Nephron (organoid): ENCODE measurements around the gene STARD3.

ENCODE experiments used
- H3K27ac Mint-ChIP-seq, 3 experiments: 2 replicates each; pipeline ENCODE4 v1.8.0; 2020; ENCODE audit warnings: mixed read lengths in 3 of 3, mild to moderate bottlenecking in 2 of 3, moderate library complexity in 1 of 3
- H3K27me3 Mint-ChIP-seq: 2 replicates; pipeline ENCODE4 v1.8.0; 2021; ENCODE audit warnings: low read depth, mild to moderate bottlenecking, moderate library complexity, mixed read lengths
- H3K36me3 Mint-ChIP-seq: 2 replicates; pipeline ENCODE4 v1.8.0; 2020; ENCODE audit warnings: low read depth, mixed read lengths
- H3K4me1 Mint-ChIP-seq: 2 replicates; pipeline ENCODE4 v1.8.0; 2020; ENCODE audit warnings: mixed read lengths
- H3K4me3 Mint-ChIP-seq, 3 experiments: 2 replicates each; pipeline ENCODE4 v1.8.0; 2020; ENCODE audit warnings: mild to moderate bottlenecking in 3 of 3, mixed read lengths in 3 of 3, moderate library complexity in 2 of 3
- H3K9me3 Mint-ChIP-seq: 2 replicates; pipeline ENCODE4 v1.8.0; 2020; ENCODE audit warnings: mixed read lengths
- CTCF ChIP-seq, 3 experiments: fragments of 200-600 bp; sonication (generic); IDR thresholded peaks; one replicate each; pipeline ENCODE4 v1.5.0; 2021; ENCODE audit warnings: antibody characterized with exemption in 3 of 3; ENCODE audit not compliant: unreplicated experiment in 3 of 3

Gene STARD3

GRCh38 chr17:39641883-39642282, 4.9 kb downstream of the STARD3 start:
- Mint-ChIP-seq H3K9me3 (no peaks in the 10 kb centered on the region), H3K4me1 (peaks cover 27% of the 10 kb centered on the region), H3K36me3 (peaks cover 3% of the 10 kb centered on the region), H3K27ac (no peak overlapping the region), H3K4me3 (no peak overlapping the region), H3K27me3 (no peaks in the 10 kb centered on the region)
- no peak for TF ChIP-seq CTCF (IDR thresholded peaks at IDR 0.05; ENCODE audit: unreplicated experiment in 3 of 3)

- TF ChIP-seq CTCF (IDR thresholded peaks at IDR 0.05; ENCODE audit: unreplicated experiment in 3 of 3), result no peak
- Mint-ChIP-seq H3K27me3 (no peaks in the 10 kb centered on the region), H3K4me3 (no peak overlapping the region), H3K9me3 (no peaks in the 10 kb centered on the region), H3K4me1 (peaks cover 24% of the 10 kb centered on the region), H3K27ac (no peak overlapping the region), H3K36me3 (peaks cover 3% of the 10 kb centered on the region)
Observed at GRCh38 chr17:39642291-39643074, 5.5 kb downstream of the STARD3 start.

GRCh38 chr17:39643271-39643670, 6.3 kb downstream of the STARD3 start:
- H3K27ac Mint-ChIP-seq, result no peak overlapping the region
- no peaks in the 10 kb centered on the region for H3K27me3 Mint-ChIP-seq
- H3K4me3 Mint-ChIP-seq, result no peak overlapping the region

GRCh38 chr17:39647256-39647655, 10.3 kb downstream of the STARD3 start:
- TF ChIP-seq CTCF (IDR thresholded peaks at IDR 0.05; ENCODE audit: unreplicated experiment in 3 of 3), result no peak
- no peaks in the 10 kb centered on the region for H3K9me3 Mint-ChIP-seq
- no peak overlapping the region for H3K4me3 Mint-ChIP-seq
- no peak overlapping the region for H3K27ac Mint-ChIP-seq
- peaks cover 8% of the 10 kb centered on the region for H3K36me3 Mint-ChIP-seq
- H3K4me1 Mint-ChIP-seq, result peaks cover 19% of the 10 kb centered on the region
- no peaks in the 10 kb centered on the region for H3K27me3 Mint-ChIP-seq

More at GRCh38 chr17:39643271-39643670, 6.3 kb downstream of the STARD3 start:
- TF ChIP-seq CTCF (IDR thresholded peaks at IDR 0.05; ENCODE audit: unreplicated experiment in 3 of 3), result no peak
- Mint-ChIP-seq H3K4me1 (peaks cover 16% of the 10 kb centered on the region), H3K9me3 (no peaks in the 10 kb centered on the region), H3K36me3 (peaks cover 3% of the 10 kb centered on the region)

- H3K9me3 Mint-ChIP-seq, result no peaks in the 10 kb centered on the region
- H3K27ac Mint-ChIP-seq, result peak overlapping the region; percentile 18 to 87 (median 77)
- H3K27me3 Mint-ChIP-seq, result no peaks in the 10 kb centered on the region
- peaks cover 8% of the 10 kb centered on the region for H3K36me3 Mint-ChIP-seq
- no peak for TF ChIP-seq CTCF (IDR thresholded peaks at IDR 0.05; ENCODE audit: unreplicated experiment in 3 of 3)
- H3K4me1 Mint-ChIP-seq, result peaks cover 29% of the 10 kb centered on the region
- peak overlapping the region in 1 of 3 experiments; percentile 3 for H3K4me3 Mint-ChIP-seq
Observed at GRCh38 chr17:39648616-39649366, 11.8 kb downstream of the STARD3 start.
